Transverse colon (tissue), 4 donors: ENCODE data around the gene SYNGR1. TPM values are rescaled to one million over a fixed set of nuclear protein-coding genes. Genes with fewer than 3 reads are reported as not detected.

Experiments used
- DNase-seq: peaks from one replicate; pipeline ENCODE4 v3.0.0-alpha.2; 2019
- H3K27ac ChIP-seq, 4 donors: fragments of 200-600 bp; sonication (generic); 2 replicates each; pipeline ENCODE4 v1.5.1; 2016 to 2018; ENCODE audit warnings: inconsistent platforms in 4 of 4
- H3K27me3 ChIP-seq: fragments of 200-600 bp; sonication (generic); 2 replicates; pipeline ENCODE4 v1.5.1; 2017; ENCODE audit warnings: inconsistent platforms
- H3K36me3 ChIP-seq, 4 donors: fragments of 200-600 bp; sonication (generic); 2 replicates each; pipeline ENCODE4 v1.5.1; 2017 to 2019; ENCODE audit warnings: inconsistent platforms in 4 of 4
- H3K4me1 ChIP-seq, 4 donors: fragments of 200-600 bp; sonication (generic); 2 replicates each; pipeline ENCODE4 v1.5.1; 2017 to 2020; ENCODE audit warnings: inconsistent platforms in 4 of 4
- H3K4me3 ChIP-seq, 4 donors: fragments of 200-600 bp; sonication (generic); 1 replicate in 1 of 4; 2 replicates in 3 of 4; pipeline versions ENCODE4 v1.5.1 to v1.6.1; 2017 to 2019; ENCODE audit warnings: inconsistent platforms in 4 of 4
- H3K9me3 ChIP-seq, 2 donors: fragments of 200-600 bp; sonication (generic); 2 replicates each; pipeline ENCODE4 v1.5.1; 2017 to 2019; ENCODE audit warnings: inconsistent platforms in 2 of 2
- EP300 ChIP-seq: sonication (generic); formaldehyde crosslinking; IDR thresholded peaks from one replicate; pipeline ENCODE4 v1.6.1; 2017; ENCODE audit warnings: antibody characterized with exemption, low read depth
- POLR2A ChIP-seq: fragments of 450-650 bp; IDR thresholded peaks from one replicate; pipeline ENCODE4 v1.6.1; 2016; ENCODE audit warnings: antibody characterized with exemption, mild to moderate bottlenecking, moderate library complexity
- POLR2AphosphoS5 ChIP-seq, 3 donors: sonication (generic); formaldehyde crosslinking; IDR thresholded peaks; one replicate each; pipeline ENCODE4 v1.6.1; 2016; ENCODE audit warnings: antibody characterized with exemption in 3 of 3
- WGBS, 2 donors: methylation state at CpG; one replicate each; pipeline ENCODE4 v1.1.5; 2018; ENCODE audit warnings: low coverage in 1 of 2; 5-methylcytosine and 5-hydroxymethylcytosine counted together
- in situ Hi-C, 4 donors: fragments of 200-750 bp; cut with MboI; loops; one replicate each; pipeline versions ENCODE4 v1.15.0 to v1.15.1; 2017; ENCODE audit warnings: low sequenced_read_pairs in 3 of 4, low pct_ligation_motif_present in 1 of 4, low pct_unique_long_range_greater_than_20kb in 1 of 4
- intact Hi-C: fragments of 100-400 bp; cut with DNase I; formaldehyde crosslinking; loops from one replicate; pipeline ENCODE4 v1.15.1; 2023; ENCODE audit warnings: low total_unique reads
- total RNA-seq, 4 donors: library from RNA; depleted of rRNA; stranded (reverse); fragments of >200 nt; gene quantifications; one replicate each; pipeline ENCODE4 v1.1.0, GENCODE V29; 2016
- TF ChIP-seq, protein P1 (sequence below), 5 experiments: fragments of 200-600 bp in 3 of 5; fragments of 450-650 bp in 2 of 5; sonication (generic) in 3 of 5; IDR thresholded peaks; 1 replicate in 2 of 5; 2 replicates in 3 of 5; pipeline ENCODE4 v1.5.1; 2016 to 2017; ENCODE audit warnings: antibody characterized with exemption in 5 of 5, inconsistent platforms in 3 of 5, mild to moderate bottlenecking in 2 of 5, moderate library complexity in 1 of 5

The SYNGR1 gene
- total RNA-seq, 4 donors from 2014 or later, result 6.7 to 10.5 (median 8.0) TPM

DNA sequence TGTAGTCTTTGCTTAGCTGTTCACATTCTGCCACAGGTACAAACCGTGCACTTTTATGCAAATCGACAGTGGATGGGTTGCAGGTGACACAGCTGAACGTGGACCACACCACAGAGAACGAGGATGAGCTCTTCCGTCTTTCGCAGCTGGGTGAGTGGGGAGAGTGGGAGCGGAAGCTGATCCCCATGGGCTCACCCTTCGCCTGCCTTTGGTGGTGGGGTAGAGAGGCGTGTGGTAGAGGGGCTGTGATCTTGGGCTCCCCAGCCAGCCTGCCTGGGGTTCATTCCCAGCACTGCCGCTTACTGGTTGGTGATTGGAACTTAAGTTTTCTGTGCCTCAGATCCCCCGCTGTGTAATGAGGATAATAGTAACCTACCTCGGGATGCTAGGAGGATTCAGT lies 68.9 kb downstream of the SYNGR1 start:
- WGBS, 2 donors, result 90% methylated on average over 12 of the region's 12 CpGs; no CpG with 5 or more reads in 1 of the 2 donors
- in situ Hi-C loops, result no loop called here
- intact Hi-C loops, result no loop called here

DNA sequence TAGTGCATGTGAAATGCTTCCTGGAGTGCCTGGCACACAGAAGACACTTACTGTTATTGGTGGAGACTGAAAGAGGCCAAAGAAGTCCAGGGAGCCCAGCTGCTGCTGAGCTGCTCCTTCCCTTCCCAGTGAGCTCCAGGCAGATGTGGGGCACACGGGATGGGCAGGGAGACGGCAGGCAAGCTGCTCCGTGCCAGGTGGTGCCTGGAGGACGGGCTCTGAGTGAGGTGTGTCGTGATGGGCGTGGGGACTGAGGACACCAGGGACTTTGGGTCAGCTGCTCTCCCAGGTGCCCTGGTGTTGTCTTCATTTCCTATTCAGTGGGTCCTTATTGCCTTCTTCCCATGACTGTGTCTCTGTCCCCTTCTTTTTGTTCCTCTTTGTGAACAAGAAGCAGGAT lies 69.3 kb downstream of the SYNGR1 start:
- in situ Hi-C loops, result no loop called here
- Histone ChIP-seq H3K4me3 (no peak overlapping the region), H3K36me3 (peaks cover 0 to 34% (median 15%) of the 10 kb centered on the region in 4 donors), H3K4me1 (peaks cover 0 to 6% (median 0%) of the 10 kb centered on the region in 4 donors), H3K27me3 (no peaks in the 10 kb centered on the region), H3K9me3 (no peaks in the 10 kb centered on the region), H3K27ac (no peak overlapping the region)
- DNase-seq, result no peak
- no peak for TF ChIP-seq POLR2A
- TF ChIP-seq, protein P1, sequence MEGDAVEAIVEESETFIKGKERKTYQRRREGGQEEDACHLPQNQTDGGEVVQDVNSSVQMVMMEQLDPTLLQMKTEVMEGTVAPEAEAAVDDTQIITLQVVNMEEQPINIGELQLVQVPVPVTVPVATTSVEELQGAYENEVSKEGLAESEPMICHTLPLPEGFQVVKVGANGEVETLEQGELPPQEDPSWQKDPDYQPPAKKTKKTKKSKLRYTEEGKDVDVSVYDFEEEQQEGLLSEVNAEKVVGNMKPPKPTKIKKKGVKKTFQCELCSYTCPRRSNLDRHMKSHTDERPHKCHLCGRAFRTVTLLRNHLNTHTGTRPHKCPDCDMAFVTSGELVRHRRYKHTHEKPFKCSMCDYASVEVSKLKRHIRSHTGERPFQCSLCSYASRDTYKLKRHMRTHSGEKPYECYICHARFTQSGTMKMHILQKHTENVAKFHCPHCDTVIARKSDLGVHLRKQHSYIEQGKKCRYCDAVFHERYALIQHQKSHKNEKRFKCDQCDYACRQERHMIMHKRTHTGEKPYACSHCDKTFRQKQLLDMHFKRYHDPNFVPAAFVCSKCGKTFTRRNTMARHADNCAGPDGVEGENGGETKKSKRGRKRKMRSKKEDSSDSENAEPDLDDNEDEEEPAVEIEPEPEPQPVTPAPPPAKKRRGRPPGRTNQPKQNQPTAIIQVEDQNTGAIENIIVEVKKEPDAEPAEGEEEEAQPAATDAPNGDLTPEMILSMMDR (IDR thresholded peaks at IDR 0.05), result no peak
- TF ChIP-seq POLR2AphosphoS5 (IDR thresholded peaks at IDR 0.05), result no peak
- TF ChIP-seq EP300, result no peak
- 85% methylated on average over 6 of the region's 6 CpGs; no CpG with 5 or more reads in 1 of the 2 donors for WGBS, 2 donors
- intact Hi-C loops, result no loop called here

More for the DNA sequence above, 68.9 kb downstream of the SYNGR1 start:
- TF ChIP-seq POLR2A, result no peak
- no peak for TF ChIP-seq POLR2AphosphoS5 (IDR thresholded peaks at IDR 0.05)
- TF ChIP-seq, protein P1 (IDR thresholded peaks at IDR 0.05), result no peak
- TF ChIP-seq EP300, result no peak
- Histone ChIP-seq H3K9me3 (no peaks in the 10 kb centered on the region), H3K4me1 (peaks cover 0 to 8% (median 0%) of the 10 kb centered on the region in 4 donors), H3K27ac (no peak overlapping the region), H3K4me3 (no peak overlapping the region), H3K27me3 (no peaks in the 10 kb centered on the region), H3K36me3 (peaks cover 0 to 34% (median 15%) of the 10 kb centered on the region in 4 donors)
- no peak for DNase-seq

DNA sequence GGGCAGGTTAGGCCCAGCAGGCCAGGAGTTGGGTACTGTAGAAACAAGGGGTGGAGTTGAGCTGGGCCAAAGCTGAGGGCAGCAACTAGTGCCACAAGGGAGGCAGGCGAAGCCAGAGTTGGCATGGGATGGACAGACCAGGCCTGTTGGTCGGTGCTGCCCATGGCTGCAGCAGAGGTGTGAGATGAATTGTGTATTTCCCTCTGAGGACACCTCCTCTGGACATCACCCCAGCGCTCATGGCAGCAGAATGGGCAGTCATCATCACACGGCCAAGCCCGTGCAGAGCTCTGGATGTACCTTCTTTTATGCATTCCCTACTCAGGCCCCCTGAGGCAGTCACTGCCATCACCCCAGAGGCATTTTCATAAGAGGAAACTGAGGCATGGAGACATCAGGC lies 70.1 kb downstream of the SYNGR1 start:
- H3K4me3 ChIP-seq, result no peak overlapping the region
- intact Hi-C loops (no loop called here), in situ Hi-C loops (no loop called here)
- no peak overlapping the region for H3K27ac ChIP-seq
- 93% methylated on average over 5 of the region's 5 CpGs; no CpG with 5 or more reads in 1 of the 2 donors for WGBS, 2 donors
- peaks cover 0 to 34% (median 15%) of the 10 kb centered on the region in 4 donors for H3K36me3 ChIP-seq
- H3K4me1 ChIP-seq, result no peaks in the 10 kb centered on the region
- DNase-seq, result no peak
- H3K27me3 ChIP-seq, result no peaks in the 10 kb centered on the region
- TF ChIP-seq, protein P1 (IDR thresholded peaks at IDR 0.05), result no peak
- no peak for TF ChIP-seq POLR2A
- no peak for TF ChIP-seq EP300
- TF ChIP-seq POLR2AphosphoS5 (IDR thresholded peaks at IDR 0.05), result no peak
- H3K9me3 ChIP-seq, result no peaks in the 10 kb centered on the region

DNA sequence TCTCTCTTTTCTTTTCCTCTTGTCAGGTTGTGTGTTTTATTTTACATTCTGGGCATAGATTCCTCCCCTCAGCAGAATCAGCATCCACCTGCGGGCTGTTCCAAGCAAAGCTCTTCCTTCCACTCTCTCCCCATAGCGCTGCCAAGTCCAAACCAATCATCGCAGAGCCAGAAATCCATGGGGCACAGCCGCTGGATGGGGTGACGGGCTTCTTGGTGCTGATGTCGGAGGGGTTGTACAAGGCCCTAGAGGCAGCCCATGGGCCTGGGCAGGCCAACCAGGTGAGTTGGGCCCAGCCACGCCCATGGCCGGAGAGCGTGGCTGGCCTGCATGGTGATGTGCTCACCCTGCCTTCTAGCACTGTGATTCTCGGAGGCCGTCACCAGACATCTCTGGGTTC lies 71.9 kb downstream of the SYNGR1 start:
- Histone ChIP-seq H3K27me3 (no peaks in the 10 kb centered on the region), H3K9me3 (no peaks in the 10 kb centered on the region), H3K27ac (no peak overlapping the region), H3K4me3 (no peak overlapping the region), H3K36me3 (peaks cover 0 to 31% (median 12%) of the 10 kb centered on the region in 4 donors), H3K4me1 (no peaks in the 10 kb centered on the region)
- in situ Hi-C loops, result no loop called here
- intact Hi-C loops, result no loop called here
- 93 to 100% methylated on average over 3 to 11 of the region's 11 CpGs for WGBS, 2 donors
- TF ChIP-seq, protein P1 (IDR thresholded peaks at IDR 0.05), result no peak
- TF ChIP-seq POLR2A (no peak), POLR2AphosphoS5 (IDR thresholded peaks at IDR 0.05) (no peak)
- no peak for DNase-seq
